GM12878 (cell line): ENCODE data around the gene DCLRE1B. TPM values are rescaled to one million over a fixed set of nuclear protein-coding genes. Genes with fewer than 3 reads are reported as not detected.

Experiments
- ATAC-seq: fragments of 200-7000 bp; cut with Tn5 transposase; 3 replicates; pipeline ENCODE4 v1.9.1; 2020; ENCODE audit warnings: mild to moderate bottlenecking, moderate library complexity
- BruUV-seq: library from RNA; stranded (reverse); fragments of 400-500 nt; replicated peaks from 2 replicates; lab custom pipeline; 2021; lab: Mats Ljungman, UMichigan
- CTCF ChIA-PET: fragments of 300-600 bp; sonication (Branson Sonifier 250); formaldehyde crosslinking; extraction: SDS; loops from one replicate; lab custom pipeline; 2021; ENCODE audit warnings: inconsistent platforms; lab: Yijun Ruan, JAX
- POLR2A ChIA-PET: fragments of 350-600 bp; formaldehyde crosslinking; extraction: SDS; loops from one replicate; lab custom pipeline; 2021; ENCODE audit warnings: inconsistent platforms; lab: Charles Lee
- RAD21 ChIA-PET: fragments of 300-600 bp; sonication (Branson Sonifier 250); formaldehyde crosslinking; loops from one replicate; lab custom pipeline; 2023; ENCODE audit warnings: antibody characterized with exemption; ENCODE audit not compliant: unreplicated experiment; lab: Charles Lee
- SMC1A ChIA-PET: fragments of 300-600 bp; sonication (Branson Sonifier 250); formaldehyde crosslinking; loops from one replicate; lab custom pipeline; 2023; ENCODE audit not compliant: unreplicated experiment, uncharacterized antibody; lab: Charles Lee
- DNase-seq: peaks from one replicate; pipeline ENCODE4 v3.0.0-alpha.2; 2011; ENCODE audit warnings: low read depth, low spot score
- FAIRE-seq: peaks from 3 replicates; lab custom pipeline; 2011; peaks lifted over from hg19 to GRCh38; lab: Jason Lieb, UNC
- H2AFZ ChIP-seq: 2 replicates; pipeline ENCODE4 v1.6.0; 2011; ENCODE audit warnings: low read depth, low read length, control low read depth; ENCODE audit not compliant: control insufficient read depth
- H3K27ac ChIP-seq: 2 replicates; pipeline ENCODE4 v1.5.1; 2011; ENCODE audit warnings: control low read depth; ENCODE audit not compliant: control insufficient read depth, insufficient read depth
- H3K27me3 ChIP-seq, 2 experiments: replicated peaks in 1 of 2; 2 replicates each; pipeline versions ENCODE4 v1.6.0 to v1.6.1; 2011; ENCODE audit warnings: low read length in 1 of 2; ENCODE audit not compliant: control insufficient read depth in 2 of 2, insufficient read depth in 2 of 2
- H3K36me3 ChIP-seq, 2 experiments: 2 replicates each; pipeline ENCODE4 v1.5.1; 2011; ENCODE audit warnings: low read length in 1 of 2; ENCODE audit not compliant: control insufficient read depth in 2 of 2, insufficient read depth in 2 of 2
- H3K4me1 ChIP-seq: 2 replicates; pipeline ENCODE4 v1.6.1; 2011; ENCODE audit warnings: mild to moderate bottlenecking, low read length, moderate library complexity, mixed read lengths; ENCODE audit not compliant: control insufficient read depth, insufficient read depth
- H3K4me2 ChIP-seq: 2 replicates; pipeline ENCODE4 v1.6.0; 2011; ENCODE audit warnings: control low read depth; ENCODE audit not compliant: control insufficient read depth, insufficient read depth
- H3K4me3 ChIP-seq: fragments of 200-600 bp; sonication (generic); 2 replicates; pipeline ENCODE4 v1.5.1; 2016
- H3K79me2 ChIP-seq: 2 replicates; pipeline ENCODE4 v1.6.0; 2011; ENCODE audit warnings: low read length; ENCODE audit not compliant: control insufficient read depth, insufficient read depth
- H3K9ac ChIP-seq: 2 replicates; pipeline ENCODE4 v1.8.0; 2011; ENCODE audit warnings: low read length, control low read depth, mixed read lengths; ENCODE audit not compliant: control insufficient read depth, insufficient read depth
- H3K9me3 ChIP-seq: replicated peaks from 3 replicates; pipeline ENCODE4 v1.5.1; 2011; ENCODE audit warnings: mild to moderate bottlenecking, low read length; ENCODE audit not compliant: control insufficient read depth, insufficient read depth
- H4K20me1 ChIP-seq: 2 replicates; pipeline ENCODE4 v1.6.0; 2011; ENCODE audit not compliant: control insufficient read depth, insufficient read depth
- SPI1 ChIP-seq: IDR thresholded peaks from 2 replicates; pipeline ENCODE4 v1.6.1; 2011; ENCODE audit warnings: low read depth, mild to moderate bottlenecking, low read length, moderate library complexity, borderline replicate concordance; ENCODE audit not compliant: insufficient read depth
- ZBTB4 ChIP-seq: fragments of 450-650 bp; formaldehyde crosslinking; IDR thresholded peaks from 2 replicates; pipeline ENCODE4 v1.4.0; 2022; ENCODE audit warnings: mild to moderate bottlenecking, moderate library complexity
- ZNF274 ChIP-seq: IDR thresholded peaks from one replicate; pipeline ENCODE4 v1.8.0; 2011; ENCODE audit not compliant: insufficient read length, insufficient read depth
- WGBS: methylation state at CpG from one replicate; pipeline ENCODE4 v1.1.6; 2016; ENCODE audit warnings: low lambda C conversion rate; ENCODE audit not compliant: insufficient replicate concordance, insufficient coverage; ENCODE audit errors: missing lambda C conversion rate; 5-methylcytosine and 5-hydroxymethylcytosine counted together
- in situ Hi-C: fragments of 300-500 bp; cut with MboI; formaldehyde crosslinking; loops from 9 replicates; pipeline ENCODE4 v1.14.3; 2018; ENCODE audit warnings: mixed read lengths
- intact Hi-C: fragments of 100-400 bp; cut with micrococcal nuclease; formaldehyde crosslinking; loops from one replicate; pipeline ENCODE4 v1.14.2; 2022; ENCODE audit not compliant: unreplicated experiment
- polyA plus RNA-seq, 11 experiments: library from polyadenylated mRNA; depleted of rRNA in 4 of 11; unstranded in 6 of 11; stranded (reverse) in 5 of 11; fragments of >200 nt; fragmentation: Nextera tagmentation in 4 of 11; fragmentation: Illumina TruSeq in 1 of 11; extraction: Ambion mirVana in 4 of 11; extraction: Trizol in 1 of 11; gene quantifications; 1 replicate in 1 of 11; 2 replicates in 10 of 11; pipeline versions ENCODE4 v1.2.1 to v1.2.3, GENCODE V29; 2011 to 2016; ENCODE audit warnings: inconsistent platforms in 2 of 11, missing spikeins in 2 of 11, low read depth in 1 of 11
- total RNA-seq, 4 experiments: library from RNA; depleted of rRNA in 3 of 4; stranded (reverse); fragments of >200 nt in 3 of 4; fragmentation: Illumina TruSeq in 1 of 4; extraction: Trizol in 1 of 4; gene quantifications; 2 replicates each; pipeline versions ENCODE4 v1.2.1 to v1.2.3, GENCODE V29; 2013 to 2021

Gene DCLRE1B
- total and polyA plus RNA-seq, 10 of the 15 experiments (the other 5 are each of a cell fraction or from before 2014, with no cell fraction given), result 5.4 to 18.3 (median 13.4) TPM

DNA sequence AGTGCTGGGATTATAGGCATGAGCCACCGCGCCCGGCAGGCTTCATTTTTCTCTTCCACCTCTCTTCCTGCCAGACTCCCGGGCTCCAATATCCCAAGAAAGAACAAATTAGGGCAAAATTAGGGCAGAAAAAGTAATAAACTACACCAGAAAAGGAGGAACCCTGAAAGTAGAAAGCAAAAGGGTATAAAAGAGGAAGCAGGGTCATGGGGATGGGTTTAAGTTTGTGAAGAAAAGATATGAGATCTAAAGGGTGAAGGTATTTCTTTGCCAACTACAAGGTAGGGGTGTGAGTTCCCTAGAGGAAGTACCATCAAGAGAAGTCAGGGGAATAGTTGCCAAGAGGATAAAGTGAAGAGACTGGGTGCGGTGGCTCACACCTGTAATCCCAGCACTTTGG lies 43.5 kb upstream of the DCLRE1B start:
- H3K9me3 ChIP-seq, result no peaks in the 10 kb centered on the region
- H3K27me3 ChIP-seq, result no peaks in the 10 kb centered on the region
- ChIA-PET SMC1A (interaction anchor here (0.9 to 17.4 kb wide), 11 partner anchors 7 to 81 kb away, joined by 3 to 396 read pairs (median 4); partner anchors contain the start of genes BCL2L15 and RSBN1), RAD21 (interaction anchor here (1.1 to 4.2 kb wide), 3 partner anchors 13 to 68 kb away, joined by 4 to 46 read pairs (median 9); partner anchors contain the start of genes AP4B1, DCLRE1B and HIPK1), CTCF (interaction anchor here (0.9 to 5.9 kb wide), 3 partner anchors 7 to 68 kb away, joined by 3 to 66 read pairs (median 32); partner anchors contain the start of gene HIPK1), POLR2A (interaction anchor here (0.9 to 8.0 kb wide), 3 partner anchors 9 to 68 kb away, joined by 4 to 111 read pairs (median 29); partner anchors contain the start of gene HIPK1)
- H3K36me3 ChIP-seq, result peaks cover 0 to 4% of the 10 kb centered on the region in 2 experiments; a peak in 1 of 4 replicates
- H3K4me2 ChIP-seq, result peak overlapping the region; percentile 79
- ATAC-seq (no peak), DNase-seq (no peak), FAIRE-seq (no peak)
- 98% methylated on average over 5 of the region's 5 CpGs for WGBS
- H3K79me2 ChIP-seq, result peaks cover 40% of the 10 kb centered on the region
- TF ChIP-seq ZNF274, result no peak
- peak; percentile 56; the same call in 1 of the 2 replicates for TF ChIP-seq SPI1
- no peak for TF ChIP-seq ZBTB4 (CRISPR knock-in tag)
- H4K20me1 ChIP-seq, result no peaks in the 10 kb centered on the region
- no peak overlapping the region for H2AFZ ChIP-seq
- intact Hi-C loops, result no loop called here
- H3K9ac ChIP-seq, result no peak overlapping the region
- H3K4me1 ChIP-seq, result peaks cover 51% of the 10 kb centered on the region
- in situ Hi-C loops, result no loop called here
- H3K27ac ChIP-seq, result peak overlapping the region; percentile 84
- no TSS peak for BruUV-seq
- H3K4me3 ChIP-seq, result peak overlapping the region; percentile 11; the same call in 1 of the 2 replicates
